ENCODE measurements around the gene PHEX.
A peak's percentile ranks its signal among the peaks of the same experiment; 100 is the strongest.

Gene PHEX

GRCh38 chrX:22040184-22040583, 8.1 kb downstream of the PHEX start:
- DNase-seq (ENCODE audit: low read depth), result no peak
- H3K9ac ChIP-seq (ENCODE audit: low read length), result no peak overlapping the region
- no peak overlapping the region for H3K4me3 ChIP-seq (ENCODE audit: low read length)

GRCh38 chrX:22041907-22042530, 9.9 kb downstream of the PHEX start:
- Histone ChIP-seq H3K4me1 (ENCODE audit: control insufficient read depth, insufficient read depth, low read length) (no peaks in the 10 kb centered on the region), H3K36me3 (ENCODE audit: control insufficient read depth, insufficient read depth, low read length, severe bottlenecking) (no peaks in the 10 kb centered on the region), H3K9me3 (ENCODE audit: control insufficient read depth, low read length) (no peaks in the 10 kb centered on the region), H3K27me3 (replicated peaks; ENCODE audit: control insufficient read depth, insufficient read depth, low read length) (no peaks in the 10 kb centered on the region), H3K9ac (ENCODE audit: low read length) (no peak overlapping the region), H3K4me3 (ENCODE audit: low read length) (no peak overlapping the region)
- no peak for DNase-seq (ENCODE audit: low read depth)

More at GRCh38 chrX:22040184-22040583, 8.1 kb downstream of the PHEX start:
- Histone ChIP-seq H3K9me3 (ENCODE audit: control insufficient read depth, low read length) (no peaks in the 10 kb centered on the region), H3K36me3 (ENCODE audit: control insufficient read depth, insufficient read depth, low read length, severe bottlenecking) (no peaks in the 10 kb centered on the region), H3K4me1 (ENCODE audit: control insufficient read depth, insufficient read depth, low read length) (no peaks in the 10 kb centered on the region), H3K27me3 (replicated peaks; ENCODE audit: control insufficient read depth, insufficient read depth, low read length) (no peaks in the 10 kb centered on the region)

DNA sequence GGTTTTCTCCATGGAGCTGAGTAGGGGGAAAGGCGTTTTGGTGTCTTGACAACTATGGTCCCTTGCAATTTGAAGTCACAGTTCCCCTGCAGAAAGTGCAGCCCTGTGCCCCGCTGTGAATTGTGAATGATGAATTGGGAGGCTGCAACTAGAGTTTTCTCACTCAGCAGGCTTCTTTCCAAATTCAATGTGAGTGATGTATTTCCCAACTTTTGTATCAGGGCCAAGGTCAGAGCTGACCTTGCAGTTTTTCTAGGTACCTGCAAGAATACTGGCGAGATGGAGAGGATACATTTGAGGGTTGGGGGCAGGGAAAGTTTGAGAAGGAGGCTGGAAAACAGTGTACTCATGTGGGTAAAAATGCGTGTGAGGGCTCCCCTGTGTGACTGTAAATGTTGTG, 11.7 kb downstream of the PHEX start:
- H3K36me3 ChIP-seq (ENCODE audit: control insufficient read depth, insufficient read depth, low read length, severe bottlenecking), result no peaks in the 10 kb centered on the region
- no peaks in the 10 kb centered on the region for H3K9me3 ChIP-seq (ENCODE audit: control insufficient read depth, low read length)
- H3K4me1 ChIP-seq (ENCODE audit: control insufficient read depth, insufficient read depth, low read length), result no peaks in the 10 kb centered on the region
- no peaks in the 10 kb centered on the region for H3K27me3 ChIP-seq (replicated peaks; ENCODE audit: control insufficient read depth, insufficient read depth, low read length)
- H3K9ac ChIP-seq (ENCODE audit: low read length), result no peak overlapping the region
- H3K4me3 ChIP-seq (ENCODE audit: low read length), result no peak overlapping the region
- DNase-seq (ENCODE audit: low read depth), result no peak

DNA sequence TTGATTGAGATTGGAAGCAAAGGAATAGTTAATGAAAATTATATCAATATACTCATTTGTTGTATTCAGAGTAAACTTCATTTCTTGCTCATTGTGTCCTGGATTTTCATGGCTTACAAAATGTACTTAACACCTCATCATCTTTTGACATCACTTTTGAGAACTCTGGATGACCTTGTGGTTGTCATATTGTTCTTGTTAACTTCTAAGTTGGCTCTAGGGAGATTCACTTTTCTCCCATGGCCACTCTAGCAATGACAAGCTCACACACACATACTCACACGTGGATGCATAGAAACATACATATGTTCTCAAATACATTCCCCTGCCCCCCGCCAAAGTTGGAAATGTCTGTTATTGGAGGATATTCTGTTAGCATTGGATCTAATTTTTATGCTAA, 15.3 kb downstream of the PHEX start:
- Histone ChIP-seq H3K4me3 (ENCODE audit: low read length) (no peak overlapping the region), H3K9me3 (ENCODE audit: control insufficient read depth, low read length) (no peaks in the 10 kb centered on the region), H3K36me3 (ENCODE audit: control insufficient read depth, insufficient read depth, low read length, severe bottlenecking) (no peaks in the 10 kb centered on the region), H3K4me1 (ENCODE audit: control insufficient read depth, insufficient read depth, low read length) (no peaks in the 10 kb centered on the region), H3K27me3 (replicated peaks; ENCODE audit: control insufficient read depth, insufficient read depth, low read length) (no peaks in the 10 kb centered on the region), H3K9ac (ENCODE audit: low read length) (no peak overlapping the region)
- DNase-seq (ENCODE audit: low read depth), result no peak

GRCh38 chrX:22053481-22053880, 21.4 kb downstream of the PHEX start:
- no peak for DNase-seq (ENCODE audit: low read depth)
- Histone ChIP-seq H3K36me3 (ENCODE audit: control insufficient read depth, insufficient read depth, low read length, severe bottlenecking) (no peaks in the 10 kb centered on the region), H3K9me3 (ENCODE audit: control insufficient read depth, low read length) (no peaks in the 10 kb centered on the region), H3K27me3 (replicated peaks; ENCODE audit: control insufficient read depth, insufficient read depth, low read length) (no peaks in the 10 kb centered on the region), H3K9ac (ENCODE audit: low read length) (no peak overlapping the region), H3K4me1 (ENCODE audit: control insufficient read depth, insufficient read depth, low read length) (no peaks in the 10 kb centered on the region), H3K4me3 (ENCODE audit: low read length) (no peak overlapping the region)

GRCh38 chrX:22056235-22056634, 24.1 kb downstream of the PHEX start:
- Histone ChIP-seq H3K9ac (ENCODE audit: low read length) (no peak overlapping the region), H3K36me3 (ENCODE audit: control insufficient read depth, insufficient read depth, low read length, severe bottlenecking) (no peaks in the 10 kb centered on the region), H3K9me3 (ENCODE audit: control insufficient read depth, low read length) (no peaks in the 10 kb centered on the region), H3K4me3 (ENCODE audit: low read length) (no peak overlapping the region), H3K4me1 (ENCODE audit: control insufficient read depth, insufficient read depth, low read length) (no peaks in the 10 kb centered on the region), H3K27me3 (replicated peaks; ENCODE audit: control insufficient read depth, insufficient read depth, low read length) (no peaks in the 10 kb centered on the region)
- no peak for DNase-seq (ENCODE audit: low read depth)

- Histone ChIP-seq H3K9me3 (ENCODE audit: control insufficient read depth, low read length) (no peaks in the 10 kb centered on the region), H3K9ac (ENCODE audit: low read length) (no peak overlapping the region), H3K4me3 (ENCODE audit: low read length) (no peak overlapping the region), H3K36me3 (ENCODE audit: control insufficient read depth, insufficient read depth, low read length, severe bottlenecking) (no peaks in the 10 kb centered on the region), H3K4me1 (ENCODE audit: control insufficient read depth, insufficient read depth, low read length) (no peaks in the 10 kb centered on the region), H3K27me3 (replicated peaks; ENCODE audit: control insufficient read depth, insufficient read depth, low read length) (no peaks in the 10 kb centered on the region)
- no peak for DNase-seq (ENCODE audit: low read depth)
Measured at GRCh38 chrX:22057667-22058066, 25.5 kb downstream of the PHEX start.

- Histone ChIP-seq H3K36me3 (ENCODE audit: control insufficient read depth, insufficient read depth, low read length, severe bottlenecking) (no peaks in the 10 kb centered on the region), H3K4me1 (ENCODE audit: control insufficient read depth, insufficient read depth, low read length) (no peaks in the 10 kb centered on the region), H3K4me3 (ENCODE audit: low read length) (no peak overlapping the region), H3K9me3 (ENCODE audit: control insufficient read depth, low read length) (no peaks in the 10 kb centered on the region), H3K9ac (ENCODE audit: low read length) (no peak overlapping the region), H3K27me3 (replicated peaks; ENCODE audit: control insufficient read depth, insufficient read depth, low read length) (no peaks in the 10 kb centered on the region)
- no peak for DNase-seq (ENCODE audit: low read depth)
Measured at GRCh38 chrX:22059775-22060174, 27.6 kb downstream of the PHEX start.

DNA sequence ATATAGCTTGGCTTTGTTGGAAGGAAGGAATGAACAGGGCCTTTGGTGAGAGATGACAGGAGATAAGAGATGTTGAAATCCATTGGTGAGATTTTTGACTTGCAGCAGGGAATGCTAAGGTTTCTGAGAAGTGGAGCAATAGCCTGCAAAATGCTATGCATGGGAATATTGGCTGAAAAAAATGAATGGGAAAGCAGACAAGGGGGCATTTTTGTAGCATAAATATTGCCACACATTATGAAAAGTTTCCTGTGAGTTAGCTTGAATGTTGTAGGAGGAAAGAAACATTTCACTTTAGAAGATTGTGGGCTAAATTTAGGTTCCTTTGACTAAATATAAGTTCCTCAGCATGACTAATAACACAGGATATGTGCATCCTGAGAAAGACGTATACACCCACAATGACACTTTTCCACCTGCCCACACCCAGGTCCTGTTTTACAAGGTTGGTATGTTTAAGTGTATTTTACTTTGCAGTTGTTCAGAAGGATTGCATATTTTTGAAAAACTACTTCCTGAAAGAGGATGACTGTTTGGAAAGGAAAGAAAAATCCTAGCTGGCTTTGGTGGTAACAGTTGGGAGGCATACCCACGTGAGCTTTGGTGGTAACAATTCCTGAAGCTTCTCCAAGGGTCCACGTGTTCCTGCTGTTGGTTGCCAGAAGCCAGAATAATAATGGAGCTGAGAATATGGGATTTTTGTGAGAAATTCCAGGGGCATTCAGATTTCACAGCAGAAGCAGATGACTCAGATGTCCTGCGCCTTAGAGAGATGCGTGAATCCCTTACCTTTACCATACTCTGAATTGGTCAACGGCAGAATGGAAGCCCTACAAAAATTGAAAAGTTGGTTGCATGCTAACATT, 28.5 kb downstream of the PHEX start:
- Histone ChIP-seq H3K27me3 (replicated peaks; ENCODE audit: control insufficient read depth, insufficient read depth, low read length) (no peaks in the 10 kb centered on the region), H3K9ac (ENCODE audit: low read length) (no peak overlapping the region), H3K4me3 (ENCODE audit: low read length) (no peak overlapping the region), H3K9me3 (ENCODE audit: control insufficient read depth, low read length) (no peaks in the 10 kb centered on the region), H3K4me1 (ENCODE audit: control insufficient read depth, insufficient read depth, low read length) (no peaks in the 10 kb centered on the region), H3K36me3 (ENCODE audit: control insufficient read depth, insufficient read depth, low read length, severe bottlenecking) (no peaks in the 10 kb centered on the region)
- DNase-seq (ENCODE audit: low read depth), result peak; percentile 58

GRCh38 chrX:22063284-22063683, 31.2 kb downstream of the PHEX start:
- H3K9ac ChIP-seq (ENCODE audit: low read length), result no peak overlapping the region
- no peak overlapping the region for H3K4me3 ChIP-seq (ENCODE audit: low read length)
- H3K36me3 ChIP-seq (ENCODE audit: control insufficient read depth, insufficient read depth, low read length, severe bottlenecking), result no peaks in the 10 kb centered on the region
- H3K27me3 ChIP-seq (replicated peaks; ENCODE audit: control insufficient read depth, insufficient read depth, low read length), result no peaks in the 10 kb centered on the region
- no peak for DNase-seq (ENCODE audit: low read depth)
- no peaks in the 10 kb centered on the region for H3K4me1 ChIP-seq (ENCODE audit: control insufficient read depth, insufficient read depth, low read length)
- H3K9me3 ChIP-seq (ENCODE audit: control insufficient read depth, low read length), result no peaks in the 10 kb centered on the region

- no peaks in the 10 kb centered on the region for H3K36me3 ChIP-seq (ENCODE audit: control insufficient read depth, insufficient read depth, low read length, severe bottlenecking)
- no peak overlapping the region for H3K9ac ChIP-seq (ENCODE audit: low read length)
- H3K4me3 ChIP-seq (ENCODE audit: low read length), result no peak overlapping the region
- no peak for DNase-seq (ENCODE audit: low read depth)
- no peaks in the 10 kb centered on the region for H3K27me3 ChIP-seq (replicated peaks; ENCODE audit: control insufficient read depth, insufficient read depth, low read length)
- peaks cover 2% of the 10 kb centered on the region for H3K9me3 ChIP-seq (ENCODE audit: control insufficient read depth, low read length)
- H3K4me1 ChIP-seq (ENCODE audit: control insufficient read depth, insufficient read depth, low read length), result no peaks in the 10 kb centered on the region
Measured at GRCh38 chrX:22069586-22069985, 37.5 kb downstream of the PHEX start.

Measured in adipocyte (in vitro differentiated cells).